GM12878 (cell line): ENCODE measurements around the gene ASB6. TPM values are rescaled to one million over a fixed set of nuclear protein-coding genes. Genes with fewer than 3 reads are reported as not detected.

Source experiments
- ASH2L ChIP-seq: fragments of 300-600, 200-600 bp; sonication (generic); IDR thresholded peaks from 2 replicates; pipeline ENCODE4 v1.6.1; 2017; ENCODE audit warnings: low read depth, mild to moderate bottlenecking, borderline replicate concordance
- BMI1 ChIP-seq: fragments of 450-650 bp; IDR thresholded peaks from 2 replicates; pipeline ENCODE4 v1.6.1; 2016; ENCODE audit warnings: mild to moderate bottlenecking, moderate library complexity, borderline replicate concordance
- CEBPB ChIP-seq, 2 experiments: fragments of 150-350 bp in 1 of 2; IDR thresholded peaks; 2 replicates each; pipeline ENCODE4 v1.6.1; 2012 to 2014; ENCODE audit warnings: low read depth in 2 of 2, low read length in 2 of 2, borderline replicate concordance in 1 of 2, inconsistent platforms in 1 of 2
- DPF2 ChIP-seq: fragments of 450-650 bp; IDR thresholded peaks from 2 replicates; pipeline ENCODE4 v1.6.1; 2017; ENCODE audit warnings: mild to moderate bottlenecking
- E4F1 ChIP-seq: fragments of 450-650 bp; IDR thresholded peaks from 2 replicates; pipeline ENCODE4 v1.6.1; 2018; ENCODE audit warnings: borderline replicate concordance, mild to moderate bottlenecking; ENCODE audit not compliant: partially characterized antibody
- HCFC1 ChIP-seq: fragments of 150-350 bp; IDR thresholded peaks from 2 replicates; pipeline ENCODE4 v1.6.1; 2014; ENCODE audit warnings: low read length
- IKZF1 ChIP-seq: fragments of 450-650 bp; conservative IDR thresholded peaks from 2 replicates; pipeline ENCODE4 v1.6.1; 2017; ENCODE audit warnings: antibody characterized with exemption, mild to moderate bottlenecking
- NFXL1 ChIP-seq: fragments of 450-650 bp; IDR thresholded peaks from 2 replicates; pipeline ENCODE4 v1.6.1; 2017; ENCODE audit warnings: antibody characterized with exemption, mild to moderate bottlenecking, borderline replicate concordance
- NR2C2 ChIP-seq: IDR thresholded peaks from 2 replicates; pipeline ENCODE4 v1.6.1; 2011; ENCODE audit warnings: borderline replicate concordance, low read depth; ENCODE audit not compliant: control insufficient read depth, insufficient read length
- PRDM15 ChIP-seq: fragments of 450-650 bp; formaldehyde crosslinking; IDR thresholded peaks from 2 replicates; pipeline ENCODE4 v1.4.0; 2020; ENCODE audit warnings: mild to moderate bottlenecking, moderate library complexity
- RB1 ChIP-seq: fragments of 450-650 bp; formaldehyde crosslinking; IDR thresholded peaks from 2 replicates; pipeline ENCODE4 v1.6.1; 2017; ENCODE audit warnings: mild to moderate bottlenecking, borderline replicate concordance
- RBBP5 ChIP-seq: fragments of 200-600 bp; sonication (generic); conservative IDR thresholded peaks from 2 replicates; pipeline ENCODE4 v1.6.1; 2016
- RUNX3 ChIP-seq: IDR thresholded peaks from 2 replicates; pipeline ENCODE4 v1.6.1; 2012; ENCODE audit warnings: low read length, inconsistent platforms
- SREBF1 ChIP-seq: IDR thresholded peaks from 2 replicates; pipeline ENCODE4 v1.6.1; 2012; ENCODE audit warnings: mild to moderate bottlenecking, low read length
- STAT3 ChIP-seq: IDR thresholded peaks from 2 replicates; pipeline ENCODE4 v1.6.1; 2011; ENCODE audit warnings: low read depth, low read length, improper control_type of control experiment
- YBX1 ChIP-seq: fragments of 450-650 bp; IDR thresholded peaks from 2 replicates; pipeline ENCODE4 v1.6.1; 2016; ENCODE audit warnings: antibody characterized with exemption
- ZBTB33 ChIP-seq: fragments of 450-650 bp; IDR thresholded peaks from 2 replicates; pipeline ENCODE4 v1.6.1; 2017; ENCODE audit warnings: mild to moderate bottlenecking
- polyA plus RNA-seq, 11 experiments: library from polyadenylated mRNA; depleted of rRNA in 4 of 11; unstranded in 6 of 11; stranded (reverse) in 5 of 11; fragments of >200 nt; fragmentation: Nextera tagmentation in 4 of 11; fragmentation: Illumina TruSeq in 1 of 11; extraction: Ambion mirVana in 4 of 11; extraction: Trizol in 1 of 11; gene quantifications; 1 replicate in 1 of 11; 2 replicates in 10 of 11; pipeline versions ENCODE4 v1.2.1 to v1.2.3, GENCODE V29; 2011 to 2016; ENCODE audit warnings: inconsistent platforms in 2 of 11, missing spikeins in 2 of 11, low read depth in 1 of 11
- total RNA-seq, 4 experiments: library from RNA; depleted of rRNA in 3 of 4; stranded (reverse); fragments of >200 nt in 3 of 4; fragmentation: Illumina TruSeq in 1 of 4; extraction: Trizol in 1 of 4; gene quantifications; 2 replicates each; pipeline versions ENCODE4 v1.2.1 to v1.2.3, GENCODE V29; 2013 to 2021

The ASB6 gene
- total and polyA plus RNA-seq, 10 of the 15 experiments (the other 5 are each of a cell fraction or from before 2014, with no cell fraction given): 0.80 to 18.2 (median 9.9) TPM

- peak; percentile 92; the same call in 1 of the 2 replicates for TF ChIP-seq RB1
- TF ChIP-seq STAT3: no peak
- TF ChIP-seq IKZF1: peak; percentile 93
- TF ChIP-seq RUNX3: peak; percentile 38
- no peak for TF ChIP-seq SREBF1
- TF ChIP-seq NFXL1: no peak
- TF ChIP-seq CEBPB (IDR thresholded peaks at IDR 0.05; ENCODE audit: borderline replicate concordance in 1 of 2, low read depth in 2 of 2, low read length in 2 of 2): no peak
- TF ChIP-seq YBX1: no peak
- peak; percentile 81; the same call in 1 of the 2 replicates for TF ChIP-seq DPF2
- TF ChIP-seq ZBTB33: no peak
- TF ChIP-seq NR2C2: no peak
- TF ChIP-seq ASH2L: peak; percentile 68; the same call in 1 of the 2 replicates
- TF ChIP-seq BMI1: no peak
- no peak for TF ChIP-seq RBBP5
- no peak for TF ChIP-seq E4F1
- peak; percentile 72 for TF ChIP-seq HCFC1
- no peak for TF ChIP-seq PRDM15
These were observed at the start of gene ASB6 (continued) for GRCh38 chr9:129641750-129642585.
